GM21447 (cell line): ENCODE measurements around the gene RHOBTB3.
"Not testable (repeated sequence)": the region's sequence is repeated elsewhere in the genome, so short reads cannot be mapped to it uniquely, and the experiment has no call there.

Experiments used
- ATAC-seq: cut with Tn5 transposase; IDR thresholded peaks from one replicate; pipeline ENCODE4 v1.9.1; 2021; ENCODE audit not compliant: unreplicated experiment

The RHOBTB3 gene

GRCh38 chr5:95730730-95731570 lies at the start of gene RHOBTB3:
Gene RHOBTB3, plus strand, starts transcription at chr5:95731336. Its CDS starts 347 bp downstream, at chr5:95731683.
- ATAC-seq = peak; percentile 45

GRCh38 chr5:95682891-95683290 lies 48.2 kb upstream of the RHOBTB3 start, which contains the start of gene SPATA9:
Gene SPATA9, minus strand, starts transcription at chr5:95682991. Its CDS starts 137 bp downstream, at chr5:95682854.
- ATAC-seq = no peak

GRCh38 chr5:95684361-95684760 lies 46.8 kb upstream of the RHOBTB3 start:
- ATAC-seq = no peak

GRCh38 chr5:95686651-95687050 lies 44.5 kb upstream of the RHOBTB3 start:
- no peak for ATAC-seq

GRCh38 chr5:95689680-95690079 lies 41.5 kb upstream of the RHOBTB3 start:
- no peak for ATAC-seq

GRCh38 chr5:95690333-95690732 lies 40.8 kb upstream of the RHOBTB3 start:
- no peak for ATAC-seq

GRCh38 chr5:95697781-95698681 lies 33.1 kb upstream of the RHOBTB3 start:
- ATAC-seq = no peak

GRCh38 chr5:95699337-95699736 lies 31.8 kb upstream of the RHOBTB3 start:
- no peak for ATAC-seq

- ATAC-seq = no peak
Observed at GRCh38 chr5:95701074-95701473, 30.1 kb upstream of the RHOBTB3 start.

- ATAC-seq = no peak
Observed at GRCh38 chr5:95704150-95704549, 27.0 kb upstream of the RHOBTB3 start.

- not testable (repeated sequence) for ATAC-seq
Observed at GRCh38 chr5:95706196-95706595, 24.9 kb upstream of the RHOBTB3 start.

- ATAC-seq = no peak
Observed at GRCh38 chr5:95707055-95707454, 24.1 kb upstream of the RHOBTB3 start.

GRCh38 chr5:95707534-95708188 lies 23.5 kb upstream of the RHOBTB3 start:
- ATAC-seq = not testable (repeated sequence)

GRCh38 chr5:95708876-95709275 lies 22.3 kb upstream of the RHOBTB3 start:
- no peak for ATAC-seq

GRCh38 chr5:95709967-95710650 lies 21.0 kb upstream of the RHOBTB3 start:
- no peak for ATAC-seq

- ATAC-seq = not testable (repeated sequence)
Observed at GRCh38 chr5:95710651-95711500, 20.3 kb upstream of the RHOBTB3 start.

- no peak for ATAC-seq
Observed at GRCh38 chr5:95711501-95712346, 19.4 kb upstream of the RHOBTB3 start.

GRCh38 chr5:95712347-95712958 lies 18.7 kb upstream of the RHOBTB3 start:
- no peak for ATAC-seq
